Measurements from ENCODE around the gene CLIC3. TPM values are rescaled to one million over a fixed set of nuclear protein-coding genes. Genes with fewer than 3 reads are reported as not detected.

CLIC3 gene
- total RNA-seq, 1 donor from 2014 or later, result 0.31 TPM

DNA sequence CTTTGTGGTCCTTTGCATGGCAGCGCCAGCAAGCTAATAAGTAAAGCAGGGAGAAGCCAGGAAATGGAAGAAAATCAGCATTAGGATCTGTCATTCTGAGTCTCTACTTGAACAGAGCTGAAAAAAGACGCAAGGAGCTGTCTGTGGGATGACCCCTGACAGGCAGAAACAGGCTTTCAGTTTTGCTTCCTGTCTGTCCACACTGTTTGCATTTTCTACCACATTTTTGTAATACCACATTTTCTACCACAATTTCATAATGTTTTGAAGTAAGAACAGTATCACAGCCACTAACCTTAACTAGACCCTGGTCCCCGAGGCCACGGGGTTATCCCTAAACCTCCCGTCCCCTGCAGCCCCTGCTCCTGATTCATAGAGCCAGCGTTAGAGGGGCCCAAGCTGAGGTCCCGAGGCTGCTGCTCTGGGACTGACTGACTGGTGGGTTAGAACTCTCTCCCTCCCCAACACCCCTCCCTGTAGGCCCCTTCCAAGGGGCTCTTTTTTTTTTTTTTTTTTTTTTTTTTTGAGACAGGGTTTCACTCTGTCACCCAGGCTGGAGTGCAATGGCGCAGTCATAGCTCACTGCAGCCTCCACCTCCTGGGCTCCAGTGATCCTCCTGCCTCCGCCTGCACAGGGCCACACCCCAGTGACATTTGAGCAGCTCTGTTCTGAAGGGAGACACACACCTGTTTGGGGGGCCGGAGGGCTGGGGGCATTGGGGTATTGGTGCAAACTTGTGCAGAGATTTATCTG lies 4.0 kb upstream of the CLIC3 start:
- DNase-seq, result no peak

GRCh38 chr9:136997830-136998234 lies 1.5 kb upstream of the CLIC3 start:
- DNase-seq, result no peak

DNA sequence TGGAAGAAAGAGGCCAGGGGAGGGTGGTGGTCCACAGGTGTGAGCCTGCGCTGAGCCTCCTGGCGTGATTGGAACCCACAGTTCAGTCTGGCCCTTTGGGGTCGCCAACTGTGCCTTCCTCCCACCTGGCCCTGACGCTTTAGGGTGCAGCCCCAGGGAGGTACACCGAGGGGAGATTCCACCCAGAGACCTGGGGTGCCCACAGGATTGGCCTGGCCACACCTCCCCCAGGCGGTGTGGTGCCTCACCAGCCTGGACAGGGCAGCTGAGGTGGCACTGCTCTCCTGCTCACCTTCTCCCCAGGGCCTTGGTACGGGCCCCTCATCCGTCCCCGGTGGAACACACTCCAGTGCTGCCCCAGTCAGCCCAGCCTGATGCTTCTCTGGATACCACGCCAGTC lies 1.0 kb upstream of the CLIC3 start:
- no peak for DNase-seq

DNA sequence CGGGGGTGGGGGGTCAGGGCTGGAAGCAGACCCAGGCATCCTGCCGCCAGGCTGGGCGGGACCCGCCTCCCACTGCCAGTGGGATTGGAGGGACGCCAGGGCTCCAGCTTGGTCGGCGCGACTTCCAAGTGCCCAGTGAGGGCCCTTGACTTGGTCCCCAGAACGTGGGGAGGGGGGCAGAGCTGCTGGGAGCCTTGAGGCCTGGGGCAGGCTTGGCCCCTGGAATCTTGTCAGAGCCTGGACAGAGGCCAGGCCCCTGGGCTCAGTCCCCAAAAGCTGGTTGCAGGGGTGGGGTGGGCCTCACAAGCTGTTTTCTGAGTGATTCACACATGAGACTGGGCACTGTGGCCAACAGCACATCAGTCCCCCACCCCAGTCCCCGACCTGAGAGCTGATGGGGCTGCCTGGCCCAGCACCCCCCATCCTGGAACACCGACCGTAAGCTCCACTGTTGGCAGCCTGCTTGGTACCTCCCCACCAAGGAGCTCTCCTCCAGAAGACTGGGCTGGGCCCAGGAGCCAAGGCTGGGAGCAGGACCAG lies 526 bp downstream of the CLIC3 start:
- DNase-seq, result no peak

DNA sequence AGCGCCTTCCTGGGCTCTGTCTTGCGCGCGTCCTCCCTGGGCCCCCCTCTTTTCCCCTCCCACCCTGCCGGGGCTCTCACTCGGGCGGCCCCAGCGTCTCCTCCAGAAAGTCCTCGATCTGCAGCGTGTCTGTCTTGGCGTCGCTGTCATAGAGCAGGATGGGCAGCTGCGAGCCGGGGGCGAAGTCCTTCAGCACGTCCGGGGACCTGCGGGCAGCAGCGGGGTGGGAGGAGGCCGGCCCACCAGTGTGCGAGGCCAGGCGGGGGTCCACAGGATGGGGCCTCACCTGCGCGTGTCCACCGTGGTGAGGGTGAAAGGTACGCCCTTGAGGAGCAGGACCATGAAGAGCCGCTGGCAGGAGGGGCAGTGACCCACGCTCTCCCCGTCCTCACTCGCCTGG lies 1.0 kb downstream of the CLIC3 start:
- no peak for DNase-seq

GRCh38 chr9:136994888-136995230 lies 1.5 kb downstream of the CLIC3 start:
- DNase-seq, result no peak

- no peak for DNase-seq
Measured at GRCh38 chr9:136994180-136994887, 2.0 kb downstream of the CLIC3 start.

- DNase-seq, result no peak
Measured at GRCh38 chr9:136992819-136993369, 3.5 kb downstream of the CLIC3 start.

DNA sequence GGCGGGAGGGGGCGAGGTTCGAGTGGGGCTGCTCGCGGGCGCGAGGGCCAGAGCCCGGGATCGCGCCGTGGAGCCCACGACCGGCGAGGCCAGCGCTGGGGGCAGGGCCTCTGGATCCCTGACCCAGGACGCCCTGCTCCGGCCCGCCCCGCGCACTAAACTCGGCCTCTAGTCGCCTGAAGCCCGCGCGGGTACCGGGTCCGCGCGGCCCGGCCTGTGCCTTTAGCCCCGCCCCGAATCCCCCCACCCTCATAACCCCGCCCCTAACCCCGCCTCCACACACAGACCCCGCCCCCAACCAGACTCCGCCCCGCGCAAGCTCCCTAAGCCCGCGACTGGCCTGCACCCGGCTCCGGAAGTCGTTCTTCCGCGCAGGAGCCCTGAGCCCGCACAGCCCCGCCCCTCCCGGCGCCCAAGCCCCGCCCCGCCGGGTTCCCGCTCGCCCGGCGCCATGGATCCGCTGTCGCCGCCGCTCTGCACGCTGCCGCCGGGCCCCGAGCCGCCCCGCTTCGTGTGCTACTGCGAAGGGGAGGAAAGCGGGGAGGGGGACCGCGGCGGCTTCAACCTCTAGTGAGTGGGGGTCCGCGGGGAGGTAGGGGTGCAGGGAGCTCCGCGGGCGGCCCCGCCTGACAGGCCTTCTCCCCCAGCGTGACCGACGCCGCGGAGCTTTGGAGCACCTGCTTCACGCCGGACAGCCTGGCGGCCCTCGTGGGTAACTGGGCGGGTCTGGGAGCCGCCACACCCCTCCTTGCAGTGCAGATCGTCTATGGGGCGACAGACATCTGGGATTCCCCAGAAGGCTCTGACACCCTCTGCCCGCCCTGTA lies 4.2 kb downstream of the CLIC3 start, which contains the start of gene PAXX:
Gene PAXX (plus strand): TSS at position 430 of the 826 bp plus-strand sequence. CDS start 22 bp downstream, at position 452.
- peak; percentile 91 for DNase-seq

DNA sequence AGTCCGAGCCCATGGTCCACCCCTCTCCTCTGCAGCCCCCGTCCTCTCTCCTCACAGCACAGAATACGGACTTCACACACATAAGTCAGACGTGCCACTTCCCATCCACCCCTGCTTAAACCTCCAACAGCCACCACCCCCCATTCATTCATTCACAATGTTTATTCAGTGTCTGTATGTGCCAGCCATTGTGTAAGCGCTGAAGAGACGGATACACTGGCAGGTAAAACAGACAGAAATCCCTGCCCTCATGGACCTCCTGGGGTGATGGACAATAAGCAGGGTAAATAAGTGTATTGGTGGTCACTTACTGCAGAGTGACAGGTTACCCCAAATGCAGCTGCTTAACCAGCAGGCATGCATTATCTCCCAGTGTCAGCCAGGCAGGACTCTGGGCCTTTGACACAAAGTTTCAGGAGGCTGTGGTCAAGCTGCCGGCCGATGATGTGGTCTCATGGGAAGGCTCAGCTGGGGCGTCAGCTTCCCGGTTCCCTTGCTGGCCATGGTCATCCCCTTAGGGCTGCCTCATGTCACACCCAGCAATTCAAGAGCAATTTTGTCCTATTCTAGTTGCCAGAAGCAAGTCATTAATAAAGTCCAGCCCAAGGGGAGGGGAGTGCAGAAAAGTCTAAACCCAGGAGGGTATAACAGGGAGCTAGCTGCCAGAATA lies 6.0 kb downstream of the CLIC3 start:
- no peak for DNase-seq

GRCh38 chr9:136988872-136989271 lies 7.5 kb downstream of the CLIC3 start:
- no peak for DNase-seq

- DNase-seq, result no peak
Measured at GRCh38 chr9:136985853-136986252, 10.5 kb downstream of the CLIC3 start.

GRCh38 chr9:136985027-136985602 lies 11.3 kb downstream of the CLIC3 start:
- DNase-seq, result no peak

DNA sequence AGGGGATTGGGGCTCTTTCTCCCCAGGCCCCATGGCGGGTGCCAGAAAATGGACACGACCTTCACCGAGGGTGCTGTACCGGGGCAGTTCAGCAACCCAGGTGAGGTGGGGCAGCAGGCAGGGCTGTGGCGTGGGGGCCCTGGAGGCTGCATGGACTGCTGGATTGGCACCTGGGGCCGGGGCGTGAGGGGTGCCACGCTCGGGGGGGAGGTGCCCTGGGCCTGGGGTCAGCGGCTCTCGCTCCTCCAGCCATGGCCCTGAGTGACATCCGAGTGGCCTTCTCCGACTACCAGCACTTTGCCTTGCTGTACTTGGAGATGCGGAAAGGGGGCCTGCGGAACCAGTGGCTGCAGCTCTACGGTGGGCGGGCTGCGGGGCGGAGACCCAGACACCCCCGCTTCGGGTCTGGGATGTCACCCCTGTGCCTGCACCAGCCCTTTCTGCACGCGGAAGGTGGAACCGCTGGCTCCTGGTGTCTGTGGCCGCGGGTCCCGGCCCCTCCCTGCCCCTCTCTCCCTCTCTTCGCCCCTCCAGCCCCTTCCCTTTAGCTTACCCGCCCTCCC lies 11.8 kb downstream of the CLIC3 start:
- no peak for DNase-seq

GRCh38 chr9:136983656-136984314 lies 12.6 kb downstream of the CLIC3 start:
- DNase-seq, result no peak

DNA sequence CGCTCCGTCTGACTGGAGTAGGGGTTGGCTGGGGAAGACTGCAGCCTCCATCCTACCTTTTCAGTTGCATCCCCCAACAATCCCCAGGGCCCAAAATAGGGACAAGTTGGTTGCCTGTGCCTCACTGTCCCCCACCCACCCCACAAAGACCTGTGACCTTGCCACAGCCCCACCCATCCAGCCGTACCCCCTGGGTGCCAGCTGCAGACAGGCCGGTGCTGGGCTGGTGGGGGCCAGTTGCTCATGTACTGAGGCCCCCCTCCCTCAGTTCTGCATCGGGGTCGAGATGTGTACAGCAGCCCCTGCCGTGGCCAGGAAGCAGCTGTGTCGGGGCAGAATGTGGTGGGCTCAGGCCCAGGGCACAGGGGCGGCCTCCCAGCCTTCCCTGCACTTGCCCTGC lies 13.2 kb downstream of the CLIC3 start:
- DNase-seq, result no peak

- DNase-seq, result peak; percentile 41
Measured at GRCh38 chr9:136982232-136983051, 13.9 kb downstream of the CLIC3 start, which contains the start of gene LCNL1. Gene LCNL1 (plus strand): TSS chr9:136982993. CDS start chr9:136983587, 594 bp downstream.

GRCh38 chr9:136981588-136982231 lies 14.7 kb downstream of the CLIC3 start:
- peak; percentile 56 for DNase-seq

Measured in occipital lobe (tissue), 2 donors.